Endothelial cell (in vitro differentiated cells): ENCODE results near the gene CHCHD6. TPM values are rescaled to one million over a fixed set of nuclear protein-coding genes. Genes with fewer than 3 reads are reported as not detected.

Source experiments
- DNase-seq: peaks from one replicate; pipeline ENCODE4 v3.0.0; 2021; ENCODE audit warnings: low spot score
- H3K27ac Mint-ChIP-seq: one replicate; pipeline ENCODE4 v1.8.0; 2021; ENCODE audit warnings: mixed read lengths, inconsistent platforms; ENCODE audit not compliant: unreplicated experiment
- H3K27me3 Mint-ChIP-seq: one replicate; pipeline ENCODE4 v1.8.0; 2021; ENCODE audit warnings: mild to moderate bottlenecking, moderate library complexity, mixed read lengths, inconsistent platforms; ENCODE audit not compliant: unreplicated experiment
- H3K36me3 Mint-ChIP-seq: one replicate; pipeline ENCODE4 v1.8.0; 2021; ENCODE audit warnings: mild to moderate bottlenecking, low read depth, mixed read lengths, inconsistent platforms; ENCODE audit not compliant: unreplicated experiment
- H3K4me1 Mint-ChIP-seq: one replicate; pipeline ENCODE4 v1.8.0; 2021; ENCODE audit warnings: mild to moderate bottlenecking, mixed read lengths, inconsistent platforms; ENCODE audit not compliant: unreplicated experiment
- H3K4me3 Mint-ChIP-seq: one replicate; pipeline ENCODE4 v1.8.0; 2021; ENCODE audit warnings: mild to moderate bottlenecking, mixed read lengths, inconsistent platforms; ENCODE audit not compliant: unreplicated experiment
- H3K9me3 Mint-ChIP-seq: one replicate; pipeline ENCODE4 v1.8.0; 2021; ENCODE audit warnings: mixed read lengths, inconsistent platforms; ENCODE audit not compliant: unreplicated experiment
- total RNA-seq: library from RNA; stranded (reverse); fragmentation: NEBNext Ultra II Directional; extraction: Animal tissue kit (Norgen Biotek cat#: 25700); gene quantifications from one replicate; pipeline ENCODE4 v1.2.1, GENCODE V29; 2021; ENCODE audit not compliant: unreplicated experiment
- TF ChIP-seq, protein P1 (sequence below): fragments of 200-600 bp; sonication (generic); IDR thresholded peaks from one replicate; pipeline ENCODE4 v1.5.0; 2021; ENCODE audit warnings: antibody characterized with exemption; ENCODE audit not compliant: unreplicated experiment

Gene CHCHD6
- total RNA-seq, 1 donor from 2014 or later: 9.2 TPM

DNA sequence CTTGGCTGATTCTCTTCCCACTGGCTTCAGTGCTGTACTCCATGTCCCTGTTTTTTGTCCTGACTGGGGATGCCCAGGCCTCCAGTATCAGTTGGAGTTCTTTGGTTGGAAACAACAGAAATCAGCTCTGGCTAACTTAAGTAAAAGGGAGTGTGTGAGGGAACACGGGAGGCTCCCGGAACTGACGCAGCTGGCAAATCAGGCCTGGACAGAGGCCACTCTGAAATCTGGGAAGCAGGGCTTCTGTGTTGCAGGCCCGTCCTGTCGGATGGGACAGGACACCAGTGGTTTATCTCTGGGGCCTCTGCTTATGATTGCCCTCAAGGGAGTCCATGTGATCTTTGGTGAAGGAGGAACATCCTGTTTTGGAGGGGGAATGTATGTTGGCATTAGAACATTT lies 124.3 kb downstream of the CHCHD6 start:
- Mint-ChIP-seq H3K27me3 (no peaks in the 10 kb centered on the region), H3K36me3 (no peaks in the 10 kb centered on the region), H3K4me1 (peaks cover 14% of the 10 kb centered on the region), H3K27ac (no peak overlapping the region), H3K4me3 (no peak overlapping the region), H3K9me3 (no peaks in the 10 kb centered on the region)
- TF ChIP-seq, protein P1, sequence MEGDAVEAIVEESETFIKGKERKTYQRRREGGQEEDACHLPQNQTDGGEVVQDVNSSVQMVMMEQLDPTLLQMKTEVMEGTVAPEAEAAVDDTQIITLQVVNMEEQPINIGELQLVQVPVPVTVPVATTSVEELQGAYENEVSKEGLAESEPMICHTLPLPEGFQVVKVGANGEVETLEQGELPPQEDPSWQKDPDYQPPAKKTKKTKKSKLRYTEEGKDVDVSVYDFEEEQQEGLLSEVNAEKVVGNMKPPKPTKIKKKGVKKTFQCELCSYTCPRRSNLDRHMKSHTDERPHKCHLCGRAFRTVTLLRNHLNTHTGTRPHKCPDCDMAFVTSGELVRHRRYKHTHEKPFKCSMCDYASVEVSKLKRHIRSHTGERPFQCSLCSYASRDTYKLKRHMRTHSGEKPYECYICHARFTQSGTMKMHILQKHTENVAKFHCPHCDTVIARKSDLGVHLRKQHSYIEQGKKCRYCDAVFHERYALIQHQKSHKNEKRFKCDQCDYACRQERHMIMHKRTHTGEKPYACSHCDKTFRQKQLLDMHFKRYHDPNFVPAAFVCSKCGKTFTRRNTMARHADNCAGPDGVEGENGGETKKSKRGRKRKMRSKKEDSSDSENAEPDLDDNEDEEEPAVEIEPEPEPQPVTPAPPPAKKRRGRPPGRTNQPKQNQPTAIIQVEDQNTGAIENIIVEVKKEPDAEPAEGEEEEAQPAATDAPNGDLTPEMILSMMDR: no peak
- no peak for DNase-seq

DNA sequence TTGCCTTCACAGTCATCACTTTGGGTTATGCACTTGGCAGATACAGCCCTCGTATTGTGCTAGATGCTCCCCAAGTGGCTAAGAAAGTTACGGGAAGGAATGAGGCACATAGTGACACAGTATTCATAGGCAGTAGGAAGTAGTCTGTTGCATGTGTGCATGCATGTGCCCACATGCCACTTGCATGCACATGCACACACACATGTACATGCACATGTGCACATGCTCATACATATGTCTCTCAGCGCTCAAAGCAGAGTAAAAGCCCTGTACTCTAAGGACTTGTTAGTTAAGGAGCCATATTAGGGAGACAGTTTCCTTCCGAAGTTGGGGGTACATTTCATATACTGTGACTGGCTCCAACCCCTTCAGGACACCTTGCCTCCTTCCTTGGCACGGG lies 128.9 kb downstream of the CHCHD6 start:
- Mint-ChIP-seq H3K27ac (no peak overlapping the region), H3K36me3 (peaks cover 4% of the 10 kb centered on the region), H3K4me3 (no peak overlapping the region), H3K9me3 (no peaks in the 10 kb centered on the region), H3K4me1 (peaks cover 17% of the 10 kb centered on the region), H3K27me3 (peaks cover 6% of the 10 kb centered on the region)
- DNase-seq: no peak
- TF ChIP-seq, protein P1: no peak

DNA sequence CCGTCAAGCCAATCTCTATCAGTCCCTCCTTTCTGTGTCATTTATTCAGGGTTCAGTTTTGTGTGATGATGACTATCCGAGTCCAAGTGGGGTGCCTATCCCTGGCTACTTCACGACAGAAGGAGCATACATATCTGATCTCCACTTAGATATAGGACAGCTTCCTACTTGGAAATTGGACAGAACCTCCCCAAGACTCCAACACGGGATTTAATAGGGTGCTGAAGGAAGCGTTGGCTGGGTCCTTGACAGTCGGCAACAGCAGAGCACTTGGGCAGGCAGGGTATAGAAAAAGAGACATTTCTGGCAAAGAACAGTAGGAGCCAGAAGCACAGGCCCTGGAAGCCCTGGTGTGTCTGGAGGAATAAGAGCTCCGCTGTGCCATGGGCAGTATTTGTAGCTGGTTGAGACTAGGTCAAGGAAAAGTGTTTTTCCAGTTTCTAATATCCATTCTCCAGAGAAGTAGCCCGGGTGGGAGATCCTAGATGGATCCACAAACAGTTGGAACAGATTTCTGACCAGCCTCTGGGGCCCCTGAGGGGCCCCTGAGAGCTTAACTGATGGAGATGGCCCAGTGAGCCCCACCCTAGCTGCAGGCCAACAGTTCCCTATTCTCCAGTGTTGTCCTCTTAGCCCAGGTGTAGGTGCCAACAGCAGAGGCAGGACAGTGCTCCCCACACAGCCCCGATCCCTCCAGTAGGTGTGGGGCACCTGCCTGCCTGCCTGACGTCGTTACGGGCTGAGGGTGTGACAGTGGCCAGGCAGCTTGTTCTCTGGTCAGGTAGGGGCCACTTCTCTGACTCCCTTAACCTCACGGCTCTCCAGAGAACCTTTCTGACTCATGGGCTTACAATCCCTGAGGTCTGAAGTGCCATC lies 130.8 kb downstream of the CHCHD6 start:
- DNase-seq: no peak
- H3K4me3 Mint-ChIP-seq: no peak overlapping the region
- peaks cover 8% of the 10 kb centered on the region for H3K4me1 Mint-ChIP-seq
- peaks cover 4% of the 10 kb centered on the region for H3K36me3 Mint-ChIP-seq
- H3K27me3 Mint-ChIP-seq: peaks cover 9% of the 10 kb centered on the region
- no peak overlapping the region for H3K27ac Mint-ChIP-seq
- H3K9me3 Mint-ChIP-seq: no peaks in the 10 kb centered on the region
- TF ChIP-seq, protein P1: no peak

DNA sequence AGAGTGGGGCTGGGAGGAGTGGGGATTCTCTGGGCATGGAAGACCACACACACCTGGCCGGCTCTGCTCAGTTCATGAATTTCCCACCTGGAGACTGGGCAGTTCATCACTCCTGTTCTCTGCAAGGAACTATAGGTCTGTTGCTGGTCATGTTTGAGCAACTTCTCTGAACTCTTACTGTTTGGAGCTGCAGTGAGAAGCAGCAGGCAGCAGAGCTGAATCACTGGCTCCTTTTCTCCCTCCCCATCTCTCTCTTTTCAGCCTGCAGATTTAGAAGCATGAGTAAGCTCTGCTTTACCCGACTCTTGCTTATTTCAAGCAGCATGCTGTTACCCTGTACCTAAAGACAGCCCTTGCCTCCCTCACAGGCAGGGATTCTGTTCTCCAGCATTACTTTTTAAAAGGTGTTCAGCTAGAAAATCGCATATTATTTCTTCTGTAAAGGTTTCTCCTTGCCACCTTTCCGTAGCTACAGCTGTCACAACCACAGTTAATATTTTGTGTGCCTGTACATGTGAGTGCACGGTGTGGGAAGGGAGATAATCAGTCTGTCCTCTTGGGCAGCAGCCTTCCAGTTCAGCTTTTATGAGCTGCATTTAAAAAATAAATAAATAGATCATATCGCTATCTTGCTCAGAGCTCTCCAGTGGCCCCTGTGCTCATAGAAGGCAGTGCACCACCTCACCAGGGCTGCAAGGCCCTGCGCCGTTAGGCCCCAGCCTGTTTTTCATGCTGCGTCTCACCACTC lies 131.6 kb downstream of the CHCHD6 start:
- H3K4me3 Mint-ChIP-seq: no peak overlapping the region
- no peaks in the 10 kb centered on the region for H3K9me3 Mint-ChIP-seq
- no peak for DNase-seq
- H3K4me1 Mint-ChIP-seq: peaks cover 8% of the 10 kb centered on the region
- TF ChIP-seq, protein P1: no peak
- H3K27me3 Mint-ChIP-seq: peaks cover 9% of the 10 kb centered on the region
- no peak overlapping the region for H3K27ac Mint-ChIP-seq
- H3K36me3 Mint-ChIP-seq: peaks cover 4% of the 10 kb centered on the region
